C4-2B (cell line): ENCODE measurements around the gene ARHGAP45.

Experiments used
- ZFX ChIP-seq: fragments of 450-650 bp; IDR thresholded peaks from 2 replicates; pipeline ENCODE4 v1.6.1; 2017
- TF ChIP-seq, protein P1 (sequence below): fragments of 450-650 bp; conservative IDR thresholded peaks from 2 replicates; pipeline ENCODE4 v1.5.1; 2017; ENCODE audit warnings: mild to moderate bottlenecking

DNA sequence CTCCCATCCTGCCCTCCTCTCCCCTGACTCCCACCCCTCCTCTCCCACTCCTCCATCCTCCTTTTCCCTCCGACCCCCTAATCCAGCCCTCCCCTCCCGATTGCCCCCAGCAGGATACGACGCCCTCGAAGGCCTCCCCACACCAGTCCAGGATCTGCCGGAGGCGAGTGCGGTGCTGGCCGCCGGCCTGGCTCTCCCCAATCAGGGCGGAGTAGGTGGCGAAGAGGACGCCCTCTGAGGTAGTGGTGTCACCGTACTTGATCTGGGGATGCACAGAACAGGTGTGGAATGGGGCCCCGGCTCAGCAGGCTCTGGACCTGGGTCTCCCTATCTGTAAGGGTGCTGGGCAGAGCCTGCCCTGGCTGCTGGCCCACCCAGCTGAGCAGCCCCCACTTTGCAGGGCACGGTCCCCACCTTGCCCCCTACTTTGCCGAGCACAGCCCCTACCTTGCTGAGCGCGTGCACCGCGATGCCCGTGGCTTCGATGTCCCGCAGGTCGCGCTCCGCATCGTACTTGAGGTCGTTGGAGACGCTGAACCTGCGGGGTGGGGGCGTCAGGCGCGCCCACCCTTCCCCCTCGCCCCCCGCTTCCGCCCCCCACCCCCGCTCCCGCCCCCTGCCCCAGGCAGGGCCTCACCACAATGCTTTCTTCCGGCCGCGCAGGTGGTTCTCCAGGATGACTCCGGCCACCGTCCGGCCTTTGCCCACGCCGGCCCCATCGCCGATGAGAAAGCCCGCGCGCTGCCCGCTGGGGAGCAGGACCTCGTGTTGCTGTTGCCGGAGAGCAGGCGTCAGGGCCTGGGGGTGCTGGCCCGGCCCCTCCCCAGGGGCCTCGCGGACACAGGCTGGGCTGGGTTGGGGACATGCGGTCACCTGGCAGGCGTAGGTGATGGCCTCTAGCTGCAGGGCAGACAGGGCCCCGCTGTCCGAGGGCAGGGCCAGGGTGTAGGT, 55.3 kb downstream of the ARHGAP45 start:
- TF ChIP-seq, protein P1, sequence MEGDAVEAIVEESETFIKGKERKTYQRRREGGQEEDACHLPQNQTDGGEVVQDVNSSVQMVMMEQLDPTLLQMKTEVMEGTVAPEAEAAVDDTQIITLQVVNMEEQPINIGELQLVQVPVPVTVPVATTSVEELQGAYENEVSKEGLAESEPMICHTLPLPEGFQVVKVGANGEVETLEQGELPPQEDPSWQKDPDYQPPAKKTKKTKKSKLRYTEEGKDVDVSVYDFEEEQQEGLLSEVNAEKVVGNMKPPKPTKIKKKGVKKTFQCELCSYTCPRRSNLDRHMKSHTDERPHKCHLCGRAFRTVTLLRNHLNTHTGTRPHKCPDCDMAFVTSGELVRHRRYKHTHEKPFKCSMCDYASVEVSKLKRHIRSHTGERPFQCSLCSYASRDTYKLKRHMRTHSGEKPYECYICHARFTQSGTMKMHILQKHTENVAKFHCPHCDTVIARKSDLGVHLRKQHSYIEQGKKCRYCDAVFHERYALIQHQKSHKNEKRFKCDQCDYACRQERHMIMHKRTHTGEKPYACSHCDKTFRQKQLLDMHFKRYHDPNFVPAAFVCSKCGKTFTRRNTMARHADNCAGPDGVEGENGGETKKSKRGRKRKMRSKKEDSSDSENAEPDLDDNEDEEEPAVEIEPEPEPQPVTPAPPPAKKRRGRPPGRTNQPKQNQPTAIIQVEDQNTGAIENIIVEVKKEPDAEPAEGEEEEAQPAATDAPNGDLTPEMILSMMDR: no peak
- TF ChIP-seq ZFX: no peak
